MM.1S (cell line): Measurements from ENCODE around the gene FANCC.

Experiments used
- DNase-seq: peaks from one replicate; pipeline ENCODE4 v3.0.0-alpha.2; 2015
- H2AFZ ChIP-seq: fragments of 300-600 bp; sonication (generic); 2 replicates; pipeline ENCODE4 v1.6.0; 2016; ENCODE audit warnings: antibody characterized with exemption, low read length
- H3F3A ChIP-seq: fragments of 300-600 bp; sonication (generic); 2 replicates; pipeline ENCODE4 v1.6.1; 2016; ENCODE audit warnings: mild to moderate bottlenecking, antibody characterized with exemption, low read length, moderate library complexity, mixed read lengths; ENCODE audit not compliant: insufficient read depth
- H3K27ac ChIP-seq: fragments of 300-600 bp; sonication (generic); 2 replicates; pipeline ENCODE4 v1.5.1; 2016; ENCODE audit warnings: mild to moderate bottlenecking, low read length
- H3K27me3 ChIP-seq: fragments of 300-600 bp; sonication (generic); replicated peaks from 2 replicates; pipeline ENCODE4 v1.6.0; 2016; ENCODE audit warnings: low read length; ENCODE audit not compliant: insufficient read depth
- H3K36me3 ChIP-seq: fragments of 300-600 bp; sonication (generic); replicated peaks from 2 replicates; pipeline ENCODE4 v1.6.1; 2016; ENCODE audit warnings: mild to moderate bottlenecking, low read length, mixed read lengths; ENCODE audit not compliant: insufficient read depth
- H3K4me1 ChIP-seq: fragments of 300-600 bp; sonication (generic); 2 replicates; pipeline ENCODE4 v1.6.1; 2016; ENCODE audit warnings: low read length, mixed read lengths
- H3K4me2 ChIP-seq: fragments of 300-600 bp; sonication (generic); 2 replicates; pipeline ENCODE4 v1.6.0; 2016; ENCODE audit warnings: low read depth, low read length
- H3K4me3 ChIP-seq: fragments of 300-600 bp; sonication (generic); 2 replicates; pipeline ENCODE4 v1.5.1; 2016; ENCODE audit warnings: low read length, mixed read lengths
- H3K79me2 ChIP-seq: fragments of 300-600 bp; sonication (generic); 2 replicates; pipeline ENCODE4 v1.6.1; 2016; ENCODE audit warnings: mixed run types, low read length, mixed read lengths
- H3K9ac ChIP-seq: fragments of 300-600 bp; sonication (generic); 2 replicates; pipeline ENCODE4 v1.6.1; 2016; ENCODE audit warnings: low read length, mixed read lengths
- H3K9me2 ChIP-seq: fragments of 300-600 bp; sonication (generic); replicated peaks from 2 replicates; pipeline ENCODE4 v1.6.1; 2016; ENCODE audit warnings: mild to moderate bottlenecking, low read length, mixed read lengths; ENCODE audit not compliant: insufficient read depth
- H3K9me3 ChIP-seq: fragments of 300-600 bp; sonication (generic); replicated peaks from 2 replicates; pipeline ENCODE4 v1.6.1; 2016; ENCODE audit warnings: mild to moderate bottlenecking, low read length, mixed read lengths; ENCODE audit not compliant: insufficient read depth
- H4K20me1 ChIP-seq: fragments of 300-600 bp; sonication (generic); 2 replicates; pipeline ENCODE4 v1.6.1; 2016; ENCODE audit warnings: mild to moderate bottlenecking, low read length, moderate library complexity, mixed read lengths; ENCODE audit not compliant: insufficient read depth
- CTCF ChIP-seq: fragments of 300-600 bp; sonication (generic); IDR thresholded peaks from 2 replicates; pipeline ENCODE4 v1.5.1; 2016; ENCODE audit warnings: antibody characterized with exemption, low read length, mixed read lengths
- EZH2 ChIP-seq: fragments of 300-600 bp; sonication (generic); optimal IDR thresholded peaks from 2 replicates; pipeline ENCODE3; 2017; ENCODE audit warnings: low read depth, mild to moderate bottlenecking, antibody characterized with exemption, low read length, mixed read lengths
- EZH2phosphoT487 ChIP-seq: fragments of 300-600 bp; sonication (generic); IDR thresholded peaks from 2 replicates; pipeline ENCODE4 v1.6.1; 2018; ENCODE audit warnings: antibody characterized with exemption, low read length

The FANCC gene

DNA sequence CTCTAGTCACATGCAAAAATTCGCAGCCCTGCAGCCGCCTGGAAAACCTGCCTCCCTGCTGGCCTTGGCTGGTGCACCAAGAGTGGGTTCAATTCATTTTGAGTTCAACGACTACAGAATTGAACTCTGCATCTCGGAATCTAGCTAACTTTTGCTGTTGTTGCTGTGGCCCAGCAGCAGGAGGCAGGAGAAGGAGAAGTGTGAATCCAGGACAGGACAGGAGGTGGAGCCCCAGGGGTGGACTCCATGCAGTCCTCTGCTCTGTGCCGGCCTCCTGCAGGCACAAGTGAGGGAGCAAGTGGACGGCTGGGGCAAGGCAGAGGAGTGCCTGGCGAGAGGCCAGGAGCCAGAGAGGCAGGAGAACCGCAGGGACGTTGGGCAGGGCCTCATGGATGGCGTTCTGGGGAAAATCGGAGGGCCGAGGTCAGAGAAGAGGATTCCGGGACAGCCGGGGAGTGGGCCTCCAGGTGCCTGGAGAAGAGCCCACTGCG lies 214.2 kb downstream of the FANCC start:
- H3K9me3 ChIP-seq, result no peaks in the 10 kb centered on the region
- no peaks in the 10 kb centered on the region for H3K9me2 ChIP-seq
- no peaks in the 10 kb centered on the region for H3K36me3 ChIP-seq
- H4K20me1 ChIP-seq, result no peaks in the 10 kb centered on the region
- H3F3A ChIP-seq, result no peaks in the 10 kb centered on the region
- H3K9ac ChIP-seq, result no peak overlapping the region
- H3K27ac ChIP-seq, result no peak overlapping the region
- no peak for DNase-seq
- no peaks in the 10 kb centered on the region for H3K79me2 ChIP-seq
- H3K4me2 ChIP-seq, result no peak overlapping the region
- H2AFZ ChIP-seq, result no peak overlapping the region
- H3K4me1 ChIP-seq, result no peaks in the 10 kb centered on the region
- H3K27me3 ChIP-seq, result no peaks in the 10 kb centered on the region
- TF ChIP-seq CTCF, result no peak
- no peak for TF ChIP-seq EZH2phosphoT487
- TF ChIP-seq EZH2, result no peak
- no peak overlapping the region for H3K4me3 ChIP-seq

DNA sequence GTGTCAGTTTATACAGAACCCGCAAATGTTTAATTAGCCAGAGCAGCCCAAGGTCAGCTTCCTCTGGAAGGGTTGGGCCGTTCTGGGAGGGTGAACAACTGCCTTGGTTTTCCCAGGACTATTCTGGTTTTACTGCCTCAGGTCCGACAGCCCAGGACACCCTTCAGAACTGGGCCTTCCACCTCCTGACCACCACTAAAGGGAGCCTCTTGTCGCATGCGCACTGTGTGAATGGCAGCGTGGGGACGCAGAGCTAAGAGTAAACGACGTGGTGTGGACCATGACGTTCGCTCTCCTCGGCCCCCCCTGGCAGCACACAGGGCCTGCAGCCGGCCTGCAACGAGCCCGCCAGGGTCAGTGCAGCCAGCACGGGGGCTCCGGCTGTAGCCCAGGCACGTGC lies 214.9 kb downstream of the FANCC start:
- H2AFZ ChIP-seq, result no peak overlapping the region
- H4K20me1 ChIP-seq, result no peaks in the 10 kb centered on the region
- no peaks in the 10 kb centered on the region for H3K4me1 ChIP-seq
- no peak for TF ChIP-seq EZH2
- no peak for TF ChIP-seq CTCF
- TF ChIP-seq EZH2phosphoT487, result no peak
- H3K9me3 ChIP-seq, result no peaks in the 10 kb centered on the region
- H3K4me2 ChIP-seq, result no peak overlapping the region
- H3K36me3 ChIP-seq, result no peaks in the 10 kb centered on the region
- H3K27ac ChIP-seq, result no peak overlapping the region
- no peaks in the 10 kb centered on the region for H3F3A ChIP-seq
- no peak for DNase-seq
- H3K27me3 ChIP-seq, result no peaks in the 10 kb centered on the region
- H3K9ac ChIP-seq, result no peak overlapping the region
- H3K79me2 ChIP-seq, result no peaks in the 10 kb centered on the region
- no peak overlapping the region for H3K4me3 ChIP-seq
- H3K9me2 ChIP-seq, result no peaks in the 10 kb centered on the region

- no peaks in the 10 kb centered on the region for H4K20me1 ChIP-seq
- no peaks in the 10 kb centered on the region for H3K4me1 ChIP-seq
- no peak overlapping the region for H3K4me2 ChIP-seq
- H3K79me2 ChIP-seq, result no peaks in the 10 kb centered on the region
- H2AFZ ChIP-seq, result no peak overlapping the region
- DNase-seq, result no peak
- TF ChIP-seq CTCF, result no peak
- no peak for TF ChIP-seq EZH2
- TF ChIP-seq EZH2phosphoT487, result no peak
- H3K9ac ChIP-seq, result no peak overlapping the region
- no peaks in the 10 kb centered on the region for H3K27me3 ChIP-seq
- no peaks in the 10 kb centered on the region for H3K36me3 ChIP-seq
- no peak overlapping the region for H3K4me3 ChIP-seq
- H3K9me2 ChIP-seq, result no peaks in the 10 kb centered on the region
- H3K27ac ChIP-seq, result no peak overlapping the region
- H3K9me3 ChIP-seq, result no peaks in the 10 kb centered on the region
- no peaks in the 10 kb centered on the region for H3F3A ChIP-seq
These were observed 215.5 kb downstream of the FANCC start for GRCh38 chr9:95102001-95102433.
